Fibroblast of pulmonary artery (primary cell): ENCODE data around the gene TCF7.

ENCODE experiments used
- DNase-seq: peaks from one replicate; pipeline ENCODE4 v3.0.0-alpha.2; 2010; ENCODE audit warnings: low read depth
- H3K4me3 ChIP-seq: replicated peaks from 2 replicates; pipeline ENCODE4 v1.5.1; 2011; ENCODE audit warnings: low read depth, mild to moderate bottlenecking, control low read depth, low read length, moderate library complexity
- CTCF ChIP-seq: IDR thresholded peaks from 2 replicates; pipeline ENCODE4 v1.5.1; 2011; ENCODE audit warnings: mild to moderate bottlenecking, control low read depth, low read length, inconsistent platforms; ENCODE audit errors: missing control alignments

TCF7 gene

DNA sequence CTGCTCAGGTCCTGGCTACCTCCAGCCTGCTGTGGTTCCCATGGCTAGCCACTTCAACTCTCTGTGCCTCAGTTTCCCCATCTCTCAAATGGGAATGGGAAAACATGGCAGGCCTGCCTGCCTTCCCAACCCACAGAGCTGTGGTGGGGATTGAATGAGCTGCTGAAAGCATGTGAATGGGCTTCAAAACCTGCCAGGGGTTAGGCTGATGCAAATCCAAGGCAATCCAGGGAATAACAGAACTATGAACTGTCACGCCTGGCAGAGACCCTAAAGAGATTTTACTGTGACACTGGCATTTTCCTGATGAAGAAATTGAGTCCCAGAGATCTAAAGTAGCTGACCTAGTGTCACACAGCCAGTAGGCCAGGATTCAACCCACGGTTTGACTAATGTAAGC is 29.9 kb upstream of the TCF7 start:
- TF ChIP-seq CTCF: no peak
- DNase-seq: no peak
- H3K4me3 ChIP-seq: no peak overlapping the region

- no peak for TF ChIP-seq CTCF
- no peak overlapping the region for H3K4me3 ChIP-seq
- no peak for DNase-seq
Observed at GRCh38 chr5:134085411-134085810, 29.1 kb upstream of the TCF7 start.

GRCh38 chr5:134086225-134086942 is 28.1 kb upstream of the TCF7 start:
- H3K4me3 ChIP-seq: no peak overlapping the region
- DNase-seq: no peak
- TF ChIP-seq CTCF: no peak

- TF ChIP-seq CTCF: no peak
- no peak overlapping the region for H3K4me3 ChIP-seq
- no peak for DNase-seq
Observed at GRCh38 chr5:134086943-134087305, 27.6 kb upstream of the TCF7 start.

DNA sequence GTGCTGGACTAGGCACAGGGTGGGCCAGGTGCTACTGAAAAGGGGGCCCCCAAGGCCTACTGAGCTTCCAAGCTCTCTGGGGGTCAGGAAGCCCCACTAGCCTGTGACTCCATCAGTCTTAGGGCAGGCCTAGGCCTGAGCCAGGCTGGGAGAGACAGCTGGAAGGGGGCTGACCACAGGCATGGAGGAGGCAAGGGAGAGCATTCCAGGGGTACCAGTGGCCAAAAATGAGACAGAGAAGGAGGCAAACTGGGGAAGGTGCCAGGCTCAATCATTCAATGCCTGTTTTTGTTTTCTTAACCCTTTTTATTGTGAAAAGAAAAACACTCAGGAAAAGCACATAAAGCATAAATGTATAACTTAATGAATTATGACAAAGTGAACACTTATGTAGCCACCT is 26.2 kb upstream of the TCF7 start:
- H3K4me3 ChIP-seq: no peak overlapping the region
- no peak for DNase-seq
- no peak for TF ChIP-seq CTCF

- TF ChIP-seq CTCF: no peak
- no peak overlapping the region for H3K4me3 ChIP-seq
- no peak for DNase-seq
Observed at GRCh38 chr5:134088994-134089560, 25.4 kb upstream of the TCF7 start.

GRCh38 chr5:134090522-134090921 is 24.0 kb upstream of the TCF7 start:
- no peak for DNase-seq
- TF ChIP-seq CTCF: no peak
- no peak overlapping the region for H3K4me3 ChIP-seq
